Calu3 (cell line): Measurements from ENCODE around the gene CSNK2A2. TPM values are rescaled to one million over a fixed set of nuclear protein-coding genes. Genes with fewer than 3 reads are reported as not detected.

ENCODE experiments used
- Bru-seq: library from RNA; stranded (reverse); fragments of 400-500 nt; gene quantifications from one replicate; lab custom pipeline; 2021; lab: Mats Ljungman, UMichigan
- BruChase-seq, 2 experiments: library from RNA; stranded (reverse); fragments of 400-500 nt; gene quantifications; one replicate each; lab custom pipeline; 2021; lab: Mats Ljungman, UMichigan
- BruUV-seq: library from RNA; stranded (reverse); fragments of 400-500 nt; replicated peaks from 2 replicates; lab custom pipeline; 2021; lab: Mats Ljungman, UMichigan
- CTCF ChIA-PET: fragments of 300-600 bp; sonication (Branson Sonifier 250); formaldehyde crosslinking; loops from one replicate; lab custom pipeline; 2022; ENCODE audit warnings: antibody characterized with exemption; lab: Charles Lee
- DNase-seq: peaks from one replicate; pipeline ENCODE4 v3.0.0; 2022
- H3K27ac Mint-ChIP-seq: one replicate; pipeline ENCODE4 v1.8.0; 2022; ENCODE audit warnings: mixed read lengths; ENCODE audit not compliant: unreplicated experiment
- H3K27me3 Mint-ChIP-seq: one replicate; pipeline ENCODE4 v1.8.0; 2022; ENCODE audit warnings: mixed read lengths; ENCODE audit not compliant: unreplicated experiment
- H3K36me3 Mint-ChIP-seq: one replicate; pipeline ENCODE4 v1.8.0; 2022; ENCODE audit warnings: mild to moderate bottlenecking, moderate library complexity, mixed read lengths; ENCODE audit not compliant: insufficient read depth, unreplicated experiment
- H3K4me1 Mint-ChIP-seq: one replicate; pipeline ENCODE4 v1.8.0; 2022; ENCODE audit warnings: mild to moderate bottlenecking, low read depth, mixed read lengths; ENCODE audit not compliant: unreplicated experiment
- H3K4me3 Mint-ChIP-seq: one replicate; pipeline ENCODE4 v1.8.0; 2022; ENCODE audit warnings: mild to moderate bottlenecking, low read depth, moderate library complexity, mixed read lengths; ENCODE audit not compliant: unreplicated experiment
- H3K9me3 Mint-ChIP-seq: one replicate; pipeline ENCODE4 v1.8.0; 2022; ENCODE audit warnings: low read depth, mixed read lengths; ENCODE audit not compliant: unreplicated experiment
- intact Hi-C: fragments of 100-400 bp; cut with micrococcal nuclease; formaldehyde crosslinking; loops from one replicate; pipeline ENCODE4 v1.10.0; 2022; ENCODE audit not compliant: unreplicated experiment
- long read RNA-seq: library from polyadenylated mRNA; stranded (forward); transcript quantifications from one replicate; pipeline ENCODE4 v2.0.0, GENCODE V29; 2022
- total RNA-seq: library from RNA; stranded (reverse); gene quantifications from 2 replicates; pipeline ENCODE4 v1.2.3, GENCODE V29; 2022
- TF ChIP-seq, protein P1 (sequence below): fragments of 200-600 bp; IDR thresholded peaks from one replicate; pipeline ENCODE4 v1.8.0; 2022; ENCODE audit warnings: antibody characterized with exemption; ENCODE audit not compliant: unreplicated experiment

The CSNK2A2 gene
- total RNA-seq = 81.6 and 85.9 TPM in 2 replicates
- Bru-seq, nascent RNA = percentile 93 among the genes with signal in this experiment
- percentile 94 among the genes with signal in this experiment for BruChase-seq, experiment 1, labeled RNA remaining after a 6-hour chase
- BruChase-seq, experiment 2, labeled RNA remaining after a 2-hour chase = percentile 93 among the genes with signal in this experiment
- long read RNA-seq, transcript CSNK2A2-201 (12 exons, 1,701 nt) = major isoform, 5 of 32 reads
- long read RNA-seq, partial matches to known transcripts = 7 of 32 reads
- long read RNA-seq, other reads (novel, unspliced or antisense) = 20 of 32 reads

- no TSS peak for BruUV-seq
- Mint-ChIP-seq H3K36me3 (peaks cover 38% of the 10 kb centered on the region), H3K4me3 (peak within 1 kb of the TSS; percentile 93), H3K27me3 (peaks cover 45% of the 10 kb centered on the region), H3K27ac (peak within 1 kb of the TSS; percentile 85), H3K4me1 (peaks cover 21% of the 10 kb centered on the region), H3K9me3 (no peaks in the 10 kb centered on the region)
- CTCF ChIA-PET = no interaction called here
- peak; percentile 86 for DNase-seq
- TF ChIP-seq, protein P1, sequence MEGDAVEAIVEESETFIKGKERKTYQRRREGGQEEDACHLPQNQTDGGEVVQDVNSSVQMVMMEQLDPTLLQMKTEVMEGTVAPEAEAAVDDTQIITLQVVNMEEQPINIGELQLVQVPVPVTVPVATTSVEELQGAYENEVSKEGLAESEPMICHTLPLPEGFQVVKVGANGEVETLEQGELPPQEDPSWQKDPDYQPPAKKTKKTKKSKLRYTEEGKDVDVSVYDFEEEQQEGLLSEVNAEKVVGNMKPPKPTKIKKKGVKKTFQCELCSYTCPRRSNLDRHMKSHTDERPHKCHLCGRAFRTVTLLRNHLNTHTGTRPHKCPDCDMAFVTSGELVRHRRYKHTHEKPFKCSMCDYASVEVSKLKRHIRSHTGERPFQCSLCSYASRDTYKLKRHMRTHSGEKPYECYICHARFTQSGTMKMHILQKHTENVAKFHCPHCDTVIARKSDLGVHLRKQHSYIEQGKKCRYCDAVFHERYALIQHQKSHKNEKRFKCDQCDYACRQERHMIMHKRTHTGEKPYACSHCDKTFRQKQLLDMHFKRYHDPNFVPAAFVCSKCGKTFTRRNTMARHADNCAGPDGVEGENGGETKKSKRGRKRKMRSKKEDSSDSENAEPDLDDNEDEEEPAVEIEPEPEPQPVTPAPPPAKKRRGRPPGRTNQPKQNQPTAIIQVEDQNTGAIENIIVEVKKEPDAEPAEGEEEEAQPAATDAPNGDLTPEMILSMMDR = peak; percentile 51
- intact Hi-C loops = loop anchor here (10.0 kb wide), 1 partner anchor 107 kb away; no protein-coding TSS in a partner anchor
These were observed at the start of gene CSNK2A2 for GRCh38 chr16:58198022-58198683. Gene CSNK2A2 (minus strand): TSS chr16:58198106. CDS start chr16:58197736, 370 bp downstream.

DNA sequence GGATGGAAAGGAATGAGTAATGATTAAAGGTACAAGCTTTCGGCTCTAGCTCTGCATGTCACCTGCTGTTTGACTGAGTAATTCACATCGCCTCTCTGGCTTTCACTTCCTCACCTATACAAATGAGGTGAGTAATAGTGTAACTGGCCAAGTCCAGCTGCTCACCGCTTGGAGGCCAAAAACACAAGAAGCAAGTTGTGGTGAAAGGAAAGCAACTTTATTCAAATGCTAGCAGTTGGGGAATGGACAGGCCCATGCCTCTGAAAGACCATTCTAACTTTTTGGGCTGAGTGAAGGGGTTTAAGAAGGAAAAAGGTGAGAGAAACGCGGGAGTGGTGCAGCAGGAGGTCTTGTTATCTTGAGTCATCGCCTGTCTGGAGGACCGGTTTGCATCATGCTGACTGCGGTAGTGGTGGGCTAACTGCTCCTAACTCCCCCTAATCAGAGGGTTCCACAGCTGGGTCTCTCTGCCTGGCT is 45.7 kb upstream of the CSNK2A2 start:
- H3K36me3 Mint-ChIP-seq = no peaks in the 10 kb centered on the region
- DNase-seq = peak; percentile 48
- peak overlapping the region; percentile 16 for H3K4me3 Mint-ChIP-seq
- H3K27me3 Mint-ChIP-seq = peaks cover 23% of the 10 kb centered on the region
- BruUV-seq = no TSS peak
- no peaks in the 10 kb centered on the region for H3K9me3 Mint-ChIP-seq
- intact Hi-C loops = no loop called here
- TF ChIP-seq, protein P1 = peak; percentile 40
- CTCF ChIA-PET = interaction anchor here (0.6 to 1.1 kb wide), 5 partner anchors 12 to 571 kb away, joined by 3 to 5 read pairs (median 4); partner anchors contain the start of gene NDRG4
- H3K4me1 Mint-ChIP-seq = peaks cover 11% of the 10 kb centered on the region
- H3K27ac Mint-ChIP-seq = peak overlapping the region; percentile 10

DNA sequence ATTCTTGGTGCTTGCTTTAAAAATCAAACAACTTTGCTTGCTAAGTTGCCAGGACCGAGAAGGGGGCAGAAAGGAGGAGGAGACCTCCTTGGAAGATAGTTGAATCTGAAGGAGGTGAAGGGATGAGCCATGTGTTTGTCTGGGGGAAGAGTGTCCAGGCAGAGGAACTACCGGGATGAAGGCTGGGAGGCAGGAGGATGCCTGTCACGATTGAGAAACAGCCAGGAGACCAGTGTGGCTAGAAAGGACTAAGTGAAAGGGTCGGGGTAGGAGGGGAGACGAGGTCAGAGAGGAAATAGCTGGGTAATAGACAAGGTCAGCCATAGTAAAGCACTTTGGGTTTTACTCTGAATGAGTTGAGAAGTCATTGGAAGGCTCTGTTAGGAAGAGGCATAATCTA is 38.9 kb upstream of the CSNK2A2 start:
- Mint-ChIP-seq H3K36me3 (peaks cover 9% of the 10 kb centered on the region), H3K4me1 (peaks cover 9% of the 10 kb centered on the region), H3K27ac (no peak overlapping the region), H3K9me3 (no peaks in the 10 kb centered on the region), H3K4me3 (peak overlapping the region; percentile 81), H3K27me3 (peaks cover 90% of the 10 kb centered on the region)
- TF ChIP-seq, protein P1 = no peak
- CTCF ChIA-PET = no interaction called here
- no peak for DNase-seq
- BruUV-seq = no TSS peak
- intact Hi-C loops = no loop called here

GRCh38 chr16:58236231-58236690 is 38.4 kb upstream of the CSNK2A2 start:
- Mint-ChIP-seq H3K27me3 (peaks cover 91% of the 10 kb centered on the region), H3K36me3 (peaks cover 9% of the 10 kb centered on the region), H3K4me1 (peaks cover 9% of the 10 kb centered on the region), H3K4me3 (peak overlapping the region; percentile 81), H3K9me3 (no peaks in the 10 kb centered on the region), H3K27ac (peak overlapping the region; percentile 6)
- BruUV-seq = no TSS peak
- DNase-seq = peak; percentile 80
- CTCF ChIA-PET = no interaction called here
- TF ChIP-seq, protein P1 = no peak
- intact Hi-C loops = no loop called here
